ENCODE results near the gene SLC38A10. TPM values are rescaled to one million over a fixed set of nuclear protein-coding genes. Genes with fewer than 3 reads are reported as not detected.

Gene SLC38A10
- total and polyA plus RNA-seq, 2 of the 13 experiments (the other 11 are each of a cell fraction or from before 2014, with no cell fraction given), result 23.4 to 55.8 TPM

- TF ChIP-seq TFDP1 (CRISPR knock-in tag; IDR thresholded peaks at IDR 0.05; ENCODE audit: borderline replicate concordance) (peak; percentile 43; the same call in 1 of the 2 replicates), ETV6 (CRISPR knock-in tag; conservative IDR thresholded peaks at IDR 0.05) (no peak), ZNF441 (CRISPR knock-in tag; IDR thresholded peaks at IDR 0.05; ENCODE audit: borderline replicate concordance) (no peak), FLYWCH1 (CRISPR knock-in tag; IDR thresholded peaks at IDR 0.05) (no peak), WIZ (CRISPR knock-in tag; IDR thresholded peaks at IDR 0.05) (0 out of 2 replicates have a peak, but pooled peaks have one; percentile 8), MAZ (IDR thresholded peaks at IDR 0.05; ENCODE audit: borderline replicate concordance, low read depth, low read length) (no peak), MAZ (CRISPR knock-in tag; IDR thresholded peaks at IDR 0.05; ENCODE audit: low read depth) (no peak), MNT (IDR thresholded peaks at IDR 0.05) (no peak), FOXK2 (IDR thresholded peaks at IDR 0.05) (no peak), E2F1 (CRISPR knock-in tag; IDR thresholded peaks at IDR 0.05) (no peak), GZF1 (CRISPR knock-in tag; IDR thresholded peaks at IDR 0.05) (no peak), ELF3 (CRISPR knock-in tag; IDR thresholded peaks at IDR 0.05) (peak; percentile 69), ZGPAT (CRISPR knock-in tag; IDR thresholded peaks at IDR 0.05) (no peak), PITX1 (CRISPR knock-in tag; IDR thresholded peaks at IDR 0.05) (no peak), ERF (CRISPR knock-in tag; IDR thresholded peaks at IDR 0.05) (no peak), MZF1 (CRISPR knock-in tag; IDR thresholded peaks at IDR 0.05; ENCODE audit: borderline replicate concordance) (no peak), HDAC1 (CRISPR knock-in tag; IDR thresholded peaks at IDR 0.05) (peak; percentile 24; the same call in 1 of the 2 replicates), NBN (conservative IDR thresholded peaks at IDR 0.05) (no peak), ARHGAP35 (CRISPR knock-in tag; IDR thresholded peaks at IDR 0.05; ENCODE audit: borderline replicate concordance) (no peak; the same call in 1 of the 2 replicates), CCAR2 (optimal IDR thresholded peaks at IDR 0.05; ENCODE audit: low read depth, low read length) (no peak), ATAD3A (CRISPR knock-in tag; IDR thresholded peaks at IDR 0.05) (no peak)
Measured at GRCh38 chr17:81329927-81330883, 35.1 kb upstream of the SLC38A10 start (continued).

Data from HepG2 (cell line).